NT2/D1 (cell line): ENCODE data around the gene MINK1.
A peak's percentile ranks its signal among the peaks of the same experiment; 100 is the strongest.

ENCODE experiments used
- DNase-seq: peaks from one replicate; pipeline ENCODE4 v3.0.0-alpha.2; 2011; ENCODE audit warnings: low read depth, low spot score
- H3K27me3 ChIP-seq: 2 replicates; pipeline ENCODE4 v1.6.0; 2011; ENCODE audit warnings: mild to moderate bottlenecking; ENCODE audit not compliant: insufficient read length, insufficient read depth
- H3K36me3 ChIP-seq: 2 replicates; pipeline ENCODE4 v1.6.1; 2011; ENCODE audit warnings: mild to moderate bottlenecking, low read length, mixed read lengths; ENCODE audit not compliant: insufficient read depth, insufficient read length
- H3K4me1 ChIP-seq: 2 replicates; pipeline ENCODE4 v1.5.1; 2011; ENCODE audit not compliant: insufficient read depth, insufficient read length
- H3K4me3 ChIP-seq: 2 replicates; pipeline ENCODE4 v1.5.1; 2011; ENCODE audit warnings: low read depth; ENCODE audit not compliant: insufficient read length
- H3K9ac ChIP-seq: 2 replicates; pipeline ENCODE4 v1.6.0; 2011; ENCODE audit warnings: low read depth; ENCODE audit not compliant: insufficient read length
- H3K9me3 ChIP-seq: 2 replicates; pipeline ENCODE4 v1.5.1; 2011; ENCODE audit warnings: mild to moderate bottlenecking, low read length; ENCODE audit not compliant: insufficient read depth
- SUZ12 ChIP-seq: IDR thresholded peaks from 2 replicates; pipeline ENCODE4 v1.6.1; 2011; ENCODE audit not compliant: insufficient read length, insufficient read depth; ENCODE audit errors: extremely low read depth
- YY1 ChIP-seq: IDR thresholded peaks from 2 replicates; pipeline ENCODE4 v1.6.1; 2011; ENCODE audit not compliant: insufficient read length, insufficient read depth
- ZNF274 ChIP-seq: IDR thresholded peaks from 2 replicates; pipeline ENCODE4 v1.6.1; 2011; ENCODE audit warnings: mild to moderate bottlenecking, low read depth, low read length

MINK1 gene

GRCh38 chr17:4833178-4833940 lies at the start of gene MINK1:
TSS of gene MINK1 (plus strand) at chr17:4833340. CDS start at chr17:4833584, 244 bp downstream.
- H3K36me3 ChIP-seq: peaks cover 10% of the 10 kb centered on the region
- no peaks in the 10 kb centered on the region for H3K27me3 ChIP-seq
- no peaks in the 10 kb centered on the region for H3K9me3 ChIP-seq
- peak within 1 kb of the TSS; percentile 73 for H3K4me3 ChIP-seq
- H3K9ac ChIP-seq: peak within 1 kb of the TSS; percentile 85
- H3K4me1 ChIP-seq: no peaks in the 10 kb centered on the region
- DNase-seq: peak; percentile 49
- TF ChIP-seq YY1: no peak
- no peak for TF ChIP-seq ZNF274
- TF ChIP-seq SUZ12: no peak

GRCh38 chr17:4785311-4786105 lies 47.6 kb upstream of the MINK1 start:
- no peak for TF ChIP-seq ZNF274
- TF ChIP-seq YY1: no peak
- no peak for TF ChIP-seq SUZ12
- Histone ChIP-seq H3K4me3 (peak overlapping the region; percentile 9), H3K27me3 (peaks cover 40% of the 10 kb centered on the region), H3K9me3 (no peaks in the 10 kb centered on the region), H3K36me3 (no peaks in the 10 kb centered on the region), H3K9ac (no peak overlapping the region), H3K4me1 (peaks cover 6% of the 10 kb centered on the region)
- no peak for DNase-seq

DNA sequence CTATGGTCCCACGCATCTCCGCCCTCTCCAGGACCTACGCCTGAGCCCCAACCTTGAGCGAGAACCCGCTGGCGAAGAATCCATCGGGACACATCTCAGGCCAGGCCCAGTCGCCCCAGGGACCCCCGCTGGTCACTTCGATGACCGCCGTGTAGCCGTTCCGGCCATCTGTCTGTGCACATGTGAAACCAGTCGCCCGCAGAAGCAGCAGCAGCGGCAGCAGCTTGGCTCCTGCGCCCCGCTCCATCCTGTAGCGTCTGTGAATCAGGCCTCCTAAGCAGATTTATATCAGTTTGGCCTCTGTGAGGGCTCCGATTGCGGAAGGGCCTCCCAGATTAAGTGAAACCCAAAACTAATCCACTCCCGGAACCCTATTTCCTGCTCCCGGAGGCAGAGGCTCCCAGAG lies 47.0 kb upstream of the MINK1 start, which contains the start of gene VMO1:
TSS of gene VMO1 (minus strand) at position 259 of the 406 bp plus-strand sequence. CDS start at position 247, 12 bp downstream.
- H3K4me1 ChIP-seq: peaks cover 6% of the 10 kb centered on the region
- no peak for DNase-seq

DNA sequence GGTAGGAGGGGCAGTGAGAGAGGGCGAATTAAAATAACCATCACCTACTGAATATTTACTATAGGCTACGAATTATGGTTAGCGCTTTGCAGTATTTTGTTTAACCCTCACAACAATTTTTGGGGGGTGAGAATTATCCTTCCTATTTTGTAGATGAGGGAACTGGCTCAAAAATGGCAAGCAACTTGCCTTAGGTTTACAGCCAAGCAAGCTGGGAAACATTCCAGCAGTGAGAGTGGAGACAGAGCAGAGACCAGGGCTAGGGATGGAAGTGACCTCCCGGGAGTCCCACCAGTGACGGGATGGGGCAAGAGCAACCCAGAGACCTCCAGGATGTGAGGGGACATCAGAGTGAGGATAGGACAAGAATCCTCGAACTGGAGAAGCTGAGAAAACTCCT lies 46.6 kb upstream of the MINK1 start:
- no peak for DNase-seq
- Histone ChIP-seq H3K4me1 (peaks cover 6% of the 10 kb centered on the region), H3K4me3 (no peak overlapping the region), H3K36me3 (no peaks in the 10 kb centered on the region), H3K9me3 (no peaks in the 10 kb centered on the region), H3K9ac (no peak overlapping the region), H3K27me3 (peaks cover 49% of the 10 kb centered on the region)
- no peak for TF ChIP-seq YY1

More for the DNA sequence above, 47.0 kb upstream of the MINK1 start, which contains the start of gene VMO1:
- H3K9ac ChIP-seq: no peak within 1 kb of the TSS
- TF ChIP-seq SUZ12: no peak
- no peak for TF ChIP-seq YY1
- TF ChIP-seq ZNF274: no peak
- H3K27me3 ChIP-seq: peaks cover 46% of the 10 kb centered on the region
- H3K4me3 ChIP-seq: peak within 1 kb of the TSS; percentile 9
- no peaks in the 10 kb centered on the region for H3K9me3 ChIP-seq
- no peaks in the 10 kb centered on the region for H3K36me3 ChIP-seq

- DNase-seq: no peak
- H3K4me1 ChIP-seq: peaks cover 6% of the 10 kb centered on the region
- peak overlapping the region; percentile 85 for H3K9ac ChIP-seq
- peak overlapping the region; percentile 75 for H3K4me3 ChIP-seq
- TF ChIP-seq ZNF274: no peak
- TF ChIP-seq YY1: no peak
- TF ChIP-seq SUZ12: peak; percentile 3
- no peaks in the 10 kb centered on the region for H3K9me3 ChIP-seq
- H3K27me3 ChIP-seq: peaks cover 45% of the 10 kb centered on the region
- no peaks in the 10 kb centered on the region for H3K36me3 ChIP-seq
Observed at GRCh38 chr17:4788159-4788806, 44.9 kb upstream of the MINK1 start.

DNA sequence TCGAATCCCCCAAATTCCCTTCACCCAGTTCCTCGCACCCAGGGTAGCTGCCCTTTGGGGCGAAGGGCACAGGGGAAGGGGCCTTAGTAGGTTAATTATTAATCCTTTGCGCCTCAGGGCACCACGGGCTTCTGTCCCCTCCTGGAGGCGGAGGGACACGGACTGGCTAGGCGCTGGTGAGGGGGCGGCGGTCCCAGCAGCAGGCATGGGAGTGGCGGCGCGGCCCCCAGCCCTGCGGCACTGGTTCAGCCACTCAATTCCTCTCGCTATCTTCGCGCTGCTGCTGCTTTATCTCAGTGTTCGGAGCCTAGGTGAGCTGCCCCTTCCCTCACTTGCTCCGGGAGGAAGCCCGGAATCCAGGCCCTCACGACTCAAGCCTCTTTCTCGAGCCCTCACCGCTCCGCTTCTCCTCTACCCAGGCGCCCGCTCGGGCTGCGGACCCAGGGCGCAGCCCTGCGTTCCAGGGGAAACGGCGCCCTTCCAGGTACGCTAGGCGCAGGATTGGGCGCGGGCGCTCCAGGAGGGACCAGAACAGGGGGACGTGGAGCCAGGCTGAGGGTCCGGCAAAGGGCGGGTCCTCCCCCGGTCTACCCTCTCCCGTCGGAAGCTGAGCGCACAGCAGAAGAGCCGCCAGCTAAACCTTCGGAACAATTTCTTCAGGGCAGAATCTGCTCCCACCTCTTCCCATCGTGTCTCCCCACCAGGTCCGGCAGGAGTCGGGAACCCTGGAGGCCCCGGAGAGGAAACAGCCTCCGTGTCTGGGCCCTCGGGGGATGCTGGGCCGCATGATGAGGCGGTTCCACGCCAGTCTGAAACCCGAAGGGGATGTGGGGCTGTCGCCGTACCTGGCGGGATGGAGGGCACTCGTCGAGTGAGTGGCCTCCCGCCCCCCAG lies 44.1 kb upstream of the MINK1 start, which contains the start of gene GLTPD2:
TSS of gene GLTPD2 (plus strand) at position 158 of the 894 bp plus-strand sequence. CDS start at position 206, 48 bp downstream.
- peak within 1 kb of the TSS; percentile 85 for H3K9ac ChIP-seq
- TF ChIP-seq YY1: no peak
- no peak for TF ChIP-seq SUZ12
- TF ChIP-seq ZNF274: no peak
- no peaks in the 10 kb centered on the region for H3K36me3 ChIP-seq
- H3K4me3 ChIP-seq: peak within 1 kb of the TSS; percentile 75
- peaks cover 6% of the 10 kb centered on the region for H3K4me1 ChIP-seq
- no peaks in the 10 kb centered on the region for H3K9me3 ChIP-seq
- DNase-seq: no peak
- peaks cover 37% of the 10 kb centered on the region for H3K27me3 ChIP-seq

GRCh38 chr17:4789701-4789950 lies 43.5 kb upstream of the MINK1 start:
- Histone ChIP-seq H3K4me1 (peaks cover 6% of the 10 kb centered on the region), H3K36me3 (no peaks in the 10 kb centered on the region), H3K4me3 (peak overlapping the region; percentile 75), H3K9ac (peak overlapping the region; percentile 85), H3K27me3 (peaks cover 32% of the 10 kb centered on the region), H3K9me3 (no peaks in the 10 kb centered on the region)
- no peak for TF ChIP-seq YY1
- no peak for TF ChIP-seq SUZ12
- TF ChIP-seq ZNF274: no peak
- no peak for DNase-seq
